HG03066 (cell line): ENCODE data around the gene HOMEZ.
"Not testable (repeated sequence)": the region's sequence is repeated elsewhere in the genome, so short reads cannot be mapped to it uniquely, and the experiment has no call there.

Source experiments
- ATAC-seq: cut with Tn5 transposase; IDR thresholded peaks from one replicate; pipeline ENCODE4 v1.9.1; 2021; ENCODE audit warnings: low read depth; ENCODE audit not compliant: unreplicated experiment

The HOMEZ gene

DNA sequence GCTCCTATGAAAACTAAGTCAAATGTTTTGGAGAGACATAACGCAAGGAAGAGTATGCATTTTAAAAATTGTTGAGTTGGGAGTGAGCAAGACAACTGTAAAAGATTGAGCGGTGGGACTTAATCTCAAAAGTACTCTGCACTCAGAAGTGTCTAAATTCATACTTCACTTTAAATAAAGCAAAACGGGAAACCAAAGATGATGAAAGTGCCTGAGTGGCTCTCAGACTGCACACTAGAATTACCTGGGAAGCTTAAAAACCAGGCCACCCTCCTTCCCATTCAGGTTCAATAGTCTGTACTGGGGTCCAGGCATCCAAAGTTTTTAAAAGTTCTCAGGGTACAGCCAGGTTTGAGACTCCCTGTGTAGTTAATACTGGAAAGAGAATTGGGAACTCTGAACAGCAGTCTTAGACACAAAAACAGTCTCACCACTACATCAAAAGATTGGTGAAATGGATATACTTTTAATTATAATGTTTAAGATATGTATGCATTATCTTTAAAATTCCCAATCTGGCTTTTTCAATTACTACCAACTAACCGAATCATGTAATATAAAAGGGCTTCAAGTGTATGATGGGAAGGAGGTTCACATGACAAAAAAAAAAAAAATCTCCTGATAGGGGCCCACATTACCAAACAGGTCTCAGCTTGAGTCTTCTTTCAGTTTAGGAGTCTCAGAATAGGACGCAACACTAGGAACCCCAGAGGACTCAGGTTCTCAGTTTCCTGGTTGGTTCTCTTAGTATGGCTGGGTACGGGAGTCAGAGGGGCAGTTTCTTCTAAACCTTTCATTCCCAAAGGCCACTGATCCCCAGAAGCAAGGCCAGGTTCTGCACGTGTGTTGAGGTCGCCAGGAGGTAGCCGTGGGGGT lies 1.0 kb downstream of the HOMEZ start:
- ATAC-seq, result no peak

DNA sequence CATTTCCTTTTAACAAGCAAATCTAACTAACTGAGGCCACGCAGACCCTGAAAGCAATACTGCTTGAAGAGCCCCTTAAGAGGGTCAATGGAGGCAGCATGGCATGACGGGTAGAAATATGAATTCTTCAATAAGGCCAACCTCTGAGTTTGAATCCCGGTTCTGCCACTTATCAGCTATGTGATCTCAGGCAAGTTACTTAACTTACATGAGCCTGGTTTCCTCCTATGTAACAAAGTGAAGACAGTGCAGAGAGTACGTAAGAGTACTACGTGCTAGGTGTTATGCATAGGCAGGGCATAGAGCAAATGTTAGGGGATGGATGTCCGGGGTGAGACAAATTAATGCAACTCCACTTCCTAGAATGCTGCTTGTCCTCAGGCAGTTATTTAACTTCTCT lies 4.7 kb downstream of the HOMEZ start:
- ATAC-seq, result no peak

DNA sequence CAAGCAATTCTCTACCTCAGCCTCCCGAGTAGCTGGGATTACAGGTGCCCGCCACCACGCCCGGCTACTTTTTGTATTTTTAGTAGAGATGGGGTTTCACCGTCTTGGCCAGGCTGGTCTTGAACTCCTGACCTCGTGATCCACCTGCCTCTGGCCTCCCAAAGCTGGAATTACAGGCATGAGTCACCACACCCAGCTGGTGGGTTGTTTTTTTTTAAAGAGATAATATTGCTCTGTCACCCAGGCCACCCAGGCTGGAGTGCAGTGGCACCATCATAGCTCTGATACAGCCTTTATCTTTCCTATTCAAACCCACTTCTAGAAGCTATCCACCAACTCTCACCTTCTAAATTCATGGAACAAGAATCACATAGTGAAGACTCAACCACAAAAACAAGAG lies 8.0 kb downstream of the HOMEZ start:
- ATAC-seq, result not testable (repeated sequence)

DNA sequence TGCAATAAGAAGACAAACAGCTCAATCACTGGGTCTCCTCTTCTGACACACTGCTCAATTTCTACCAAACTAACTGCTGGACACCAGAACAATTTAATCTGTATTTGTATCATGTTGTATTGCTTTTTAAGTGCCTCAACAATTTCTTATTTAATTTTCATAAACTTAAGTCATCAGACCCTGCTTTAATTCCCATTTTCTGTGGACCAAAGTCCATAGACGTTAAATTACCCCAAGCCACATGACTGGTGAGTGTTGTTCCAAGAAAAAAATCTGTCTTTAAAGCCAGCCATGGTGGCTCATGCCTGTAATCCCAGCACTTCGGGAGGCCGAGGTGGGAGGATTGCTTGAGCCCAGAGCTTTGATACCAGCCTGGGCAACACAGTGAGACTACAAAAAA lies 8.7 kb downstream of the HOMEZ start:
- no peak for ATAC-seq

DNA sequence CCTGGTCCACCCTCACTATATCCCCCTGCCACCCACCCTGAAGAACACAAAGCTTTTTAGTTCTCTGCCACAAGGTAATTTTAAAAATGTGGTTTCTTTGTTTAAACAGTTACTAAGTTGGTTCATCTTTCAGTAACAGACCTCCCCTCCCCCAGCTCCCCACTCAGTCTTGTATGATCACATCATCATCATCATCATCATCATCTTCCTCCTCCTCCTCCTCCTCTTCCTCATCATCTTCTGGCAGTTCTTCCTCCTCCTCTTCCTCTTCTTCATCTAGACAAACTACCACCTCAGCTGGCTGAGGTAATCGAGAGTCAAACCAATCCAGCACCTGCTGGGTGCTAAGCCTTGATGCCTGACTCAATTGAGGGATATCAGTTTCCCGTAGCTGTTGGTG lies 10.5 kb downstream of the HOMEZ start:
- no peak for ATAC-seq

DNA sequence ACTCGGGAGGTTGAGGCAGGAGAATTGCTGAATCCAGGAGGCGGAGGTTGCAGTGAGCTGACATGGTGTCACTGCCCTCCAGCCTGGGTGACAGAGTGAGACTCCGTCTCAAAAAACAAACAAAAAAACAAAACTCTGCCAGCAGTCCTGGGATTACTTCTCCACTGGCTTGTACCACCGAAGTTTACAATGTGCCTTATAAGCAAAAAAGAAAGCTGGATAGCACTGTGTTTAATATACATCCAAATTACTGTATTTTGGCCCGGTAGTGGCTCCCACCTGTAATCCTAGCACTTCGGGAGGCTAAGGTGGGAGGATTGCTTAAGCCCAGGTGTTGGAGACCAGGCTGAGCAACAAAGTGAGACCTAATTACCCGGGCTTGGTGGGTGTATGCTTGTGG lies 16.7 kb downstream of the HOMEZ start:
- ATAC-seq, result no peak

DNA sequence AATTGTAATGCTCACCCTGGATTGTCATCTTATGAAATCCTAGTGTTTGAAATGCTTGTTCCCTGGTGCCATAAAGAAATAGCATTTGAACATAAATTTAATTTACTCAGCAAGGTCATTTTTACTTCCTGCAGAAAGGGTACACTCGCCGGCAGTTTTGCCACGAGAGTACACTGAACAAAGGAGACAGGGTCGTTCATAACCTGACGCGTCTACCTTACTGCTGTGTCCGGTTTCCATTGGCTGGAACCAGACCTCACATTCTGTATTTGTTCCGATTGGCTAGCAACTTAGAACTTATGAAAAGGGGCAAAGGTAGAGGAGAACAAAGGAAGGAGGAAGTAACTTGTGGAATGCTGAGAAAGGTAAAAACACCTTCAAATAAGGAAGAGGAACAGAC lies 25.1 kb downstream of the HOMEZ start:
- ATAC-seq, result not testable (repeated sequence)

DNA sequence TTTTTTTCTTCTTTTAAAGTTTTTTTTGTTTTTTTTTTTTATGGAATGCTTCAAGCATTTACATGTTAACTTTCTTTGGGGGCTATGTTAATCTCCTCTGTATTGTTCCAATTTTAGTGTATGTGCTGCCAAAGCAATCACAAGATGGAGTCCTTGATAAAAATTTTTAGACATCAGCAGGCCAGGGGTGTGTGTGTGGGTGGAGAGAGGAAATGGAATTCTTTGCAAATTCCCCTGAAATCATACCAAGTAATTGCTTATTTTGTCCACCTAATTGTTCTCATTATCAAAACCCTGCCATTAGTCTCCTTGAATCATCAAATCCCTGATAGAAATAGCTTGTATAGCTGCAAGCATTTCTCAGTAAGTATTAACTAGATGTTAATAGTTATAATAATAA lies 26.5 kb downstream of the HOMEZ start:
- no peak for ATAC-seq

DNA sequence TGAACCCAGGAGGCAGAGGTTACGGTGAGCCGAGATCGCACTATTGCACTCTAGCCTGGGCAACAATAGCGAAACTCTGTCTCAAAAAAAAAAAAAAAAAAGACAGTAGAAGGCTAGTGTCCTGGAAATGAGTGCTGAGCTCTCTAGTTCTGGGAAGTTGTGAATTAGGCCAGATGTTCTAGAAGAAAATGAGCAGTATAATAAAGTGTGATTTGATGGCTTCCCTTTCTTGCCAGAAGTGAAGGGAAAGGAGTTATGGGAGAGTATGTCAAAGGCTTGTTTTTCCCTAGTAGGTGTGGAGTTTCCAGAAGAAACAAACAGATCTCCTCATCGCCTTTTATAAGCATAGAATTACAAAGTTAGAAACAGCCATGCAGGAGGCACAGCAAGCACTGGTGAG lies 27.7 kb downstream of the HOMEZ start:
- no peak for ATAC-seq

DNA sequence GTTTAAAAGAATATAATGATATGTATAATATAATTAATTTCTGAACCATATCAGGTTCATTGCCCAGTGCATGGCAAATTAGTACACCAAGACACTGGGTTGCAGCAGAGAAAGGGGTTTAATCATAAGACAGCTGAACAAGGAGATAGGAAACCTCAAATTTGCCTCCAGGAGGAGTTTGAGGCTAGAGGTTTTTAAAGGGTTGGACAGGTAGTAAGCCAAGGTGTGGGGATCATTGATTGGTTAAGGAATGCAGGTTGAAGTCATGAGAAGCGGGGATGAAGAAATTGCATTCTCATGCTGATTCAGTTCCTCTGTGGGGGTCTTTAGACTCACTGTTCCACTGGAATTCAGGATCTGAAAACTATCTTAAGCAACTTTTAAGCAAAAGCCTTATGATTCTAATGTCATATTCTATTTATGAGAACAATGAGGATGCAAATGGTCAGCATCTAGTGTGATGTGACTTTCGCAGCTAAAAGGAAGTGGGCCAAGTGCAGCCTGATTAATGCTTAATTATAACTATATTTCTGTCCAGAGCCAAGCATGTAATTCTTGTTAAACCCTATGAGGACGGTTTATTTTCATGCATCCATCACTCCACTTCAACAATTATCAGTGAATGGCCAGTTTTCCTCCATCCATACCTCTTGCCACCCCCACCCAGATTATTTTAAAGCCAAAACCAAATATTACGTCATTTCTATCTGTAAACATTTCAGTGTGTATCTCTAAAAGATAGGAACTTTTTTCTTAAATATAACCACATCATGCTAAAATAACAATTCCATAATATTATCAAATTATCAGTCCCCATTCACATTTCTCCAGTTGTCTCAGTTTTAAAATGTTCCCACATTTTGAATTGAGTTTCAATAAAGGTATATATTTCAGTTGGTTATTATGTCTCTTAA lies 33.3 kb downstream of the HOMEZ start:
- ATAC-seq, result no peak

DNA sequence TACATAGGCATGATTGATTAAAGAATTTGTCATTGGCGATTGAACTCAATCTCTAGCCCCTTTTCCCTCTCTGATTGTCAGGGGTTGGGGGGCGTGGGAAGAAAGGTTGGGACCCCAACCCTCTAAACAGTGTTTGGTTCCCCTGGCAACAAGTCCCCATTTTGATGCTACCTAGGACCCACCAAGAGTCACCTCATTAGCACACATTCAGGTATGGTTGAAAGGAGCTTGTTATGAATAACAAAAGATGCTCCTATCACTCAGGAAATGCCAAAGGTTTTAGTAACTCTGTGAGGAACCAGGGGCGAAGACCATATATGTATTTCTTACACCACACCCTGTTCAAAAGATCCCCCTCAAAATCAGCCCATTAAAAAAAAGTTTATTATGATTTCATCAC lies 33.9 kb downstream of the HOMEZ start:
- no peak for ATAC-seq

DNA sequence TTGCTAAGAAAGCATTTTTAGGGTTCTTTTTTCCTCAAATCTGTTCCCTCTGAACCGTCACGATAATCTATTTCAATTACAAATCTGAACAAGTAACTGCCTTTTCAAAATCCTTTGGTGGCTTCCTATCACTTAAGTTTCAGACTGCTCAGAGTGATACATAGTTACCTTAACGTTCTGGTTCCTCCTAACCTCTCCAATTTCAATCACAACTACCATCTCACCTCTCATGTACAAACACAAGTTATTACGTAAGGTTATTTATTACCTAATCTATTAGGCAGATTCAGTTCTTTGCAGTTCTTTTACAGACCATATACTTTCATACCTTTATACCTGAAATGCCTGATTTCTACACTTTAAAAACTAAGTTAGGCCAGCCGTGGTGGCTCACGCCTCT lies 36.1 kb downstream of the HOMEZ start:
- no peak for ATAC-seq

DNA sequence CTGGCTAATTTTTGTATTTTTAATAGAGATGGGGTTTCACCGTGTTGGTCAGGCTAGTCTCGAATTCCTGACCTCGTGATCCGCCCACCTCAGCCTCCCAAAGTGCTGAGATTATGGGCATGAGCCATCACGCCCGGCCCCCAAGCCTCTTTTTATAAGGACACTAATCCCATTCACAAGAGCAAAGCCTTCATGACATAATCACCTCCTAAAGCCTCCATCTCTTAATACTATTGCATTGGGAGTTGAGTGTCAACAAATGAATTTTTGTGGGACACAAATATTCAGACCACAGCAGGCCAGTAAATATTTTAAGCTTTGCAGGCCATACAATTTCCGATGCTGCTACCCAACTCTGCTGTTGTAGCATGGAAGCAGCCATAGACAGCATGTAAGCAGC lies 37.3 kb downstream of the HOMEZ start:
- no peak for ATAC-seq

DNA sequence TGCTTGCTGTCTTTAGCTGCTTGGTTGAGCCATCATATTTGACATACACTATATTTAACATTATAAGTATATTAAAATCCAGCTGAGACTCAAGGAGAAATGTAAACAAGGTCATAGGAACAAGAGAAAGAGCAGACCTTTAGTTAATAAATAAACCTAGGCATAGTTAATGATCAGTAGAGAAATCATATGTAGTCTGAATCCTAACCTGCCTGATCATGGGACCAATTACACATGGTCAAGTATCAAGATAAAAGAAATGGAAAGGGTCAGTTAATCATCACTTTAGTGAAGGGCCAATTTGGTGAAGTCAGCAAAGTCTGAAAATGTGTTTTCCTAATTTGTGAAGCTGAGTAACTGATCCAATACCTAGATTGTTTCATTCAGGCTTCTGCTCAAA lies 40.6 kb downstream of the HOMEZ start:
- no peak for ATAC-seq

DNA sequence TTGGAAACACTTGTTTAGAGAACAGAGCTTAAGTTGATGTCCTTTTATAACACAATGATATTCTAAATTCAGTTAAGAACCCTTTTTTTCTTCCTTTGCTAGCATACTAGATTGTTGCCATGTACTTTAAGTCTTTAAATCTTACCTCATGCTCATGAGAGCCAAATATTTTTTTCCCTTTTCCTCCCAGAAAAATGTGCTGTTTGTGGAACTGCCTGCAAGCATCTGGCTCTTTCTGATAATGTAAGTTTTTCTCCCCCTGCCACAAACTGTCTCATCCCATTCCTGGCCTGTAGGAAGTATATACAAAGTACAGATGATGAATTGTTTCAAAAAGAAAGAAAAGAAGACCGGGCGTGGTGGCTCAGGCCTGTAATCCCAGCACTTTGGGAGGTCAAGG lies 42.9 kb downstream of the HOMEZ start:
- no peak for ATAC-seq

DNA sequence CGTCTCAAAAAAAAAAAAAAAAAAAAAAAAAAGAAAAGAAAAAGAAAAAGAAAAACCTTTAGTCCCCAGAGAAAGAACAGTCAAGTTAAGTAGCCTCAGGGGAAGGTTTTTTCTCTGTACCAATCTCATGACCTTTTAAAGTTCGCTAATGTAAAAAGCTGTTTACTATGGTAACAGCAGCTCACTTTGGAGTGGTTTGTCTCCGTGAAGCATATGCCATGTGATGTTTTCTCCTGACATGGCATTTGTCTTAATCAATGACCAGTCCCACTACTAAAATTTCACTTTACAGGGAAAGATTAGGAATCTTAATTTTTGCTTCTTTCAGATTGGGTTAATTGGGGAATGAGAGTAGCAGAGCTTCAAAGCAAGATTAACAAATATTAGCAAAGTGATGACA lies 43.9 kb downstream of the HOMEZ start:
- ATAC-seq, result no peak

DNA sequence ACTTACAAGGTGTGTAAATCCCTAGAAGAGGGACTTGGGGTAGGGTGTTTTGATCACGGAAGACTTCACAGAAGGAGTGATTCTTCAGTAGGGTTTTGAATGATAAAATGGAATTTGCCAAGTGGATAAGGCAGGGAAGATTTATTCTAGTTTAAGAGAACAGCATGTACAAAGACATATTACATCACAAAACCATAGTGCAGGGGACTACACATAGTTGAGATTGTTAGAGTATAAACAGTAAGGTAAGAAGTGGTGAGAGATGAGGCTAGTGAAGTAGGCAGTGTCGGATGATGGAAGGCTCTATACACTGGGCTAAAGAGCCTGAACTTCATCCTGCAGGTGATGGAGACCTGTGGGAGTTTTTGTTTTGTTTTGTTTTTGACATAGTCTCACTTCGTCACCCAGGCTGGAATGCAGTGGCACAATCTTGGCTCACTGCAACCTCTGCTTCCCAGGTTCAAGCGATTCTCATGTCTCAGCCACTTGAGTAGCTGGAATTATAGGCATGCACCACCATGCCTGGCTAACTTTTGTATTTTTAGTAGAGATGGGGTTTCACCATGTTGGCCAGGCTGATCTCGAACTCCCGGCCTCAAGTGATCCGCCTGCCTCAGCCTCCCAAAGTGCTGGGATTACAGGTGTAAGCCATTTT lies 44.7 kb downstream of the HOMEZ start:
- not testable (repeated sequence) for ATAC-seq

DNA sequence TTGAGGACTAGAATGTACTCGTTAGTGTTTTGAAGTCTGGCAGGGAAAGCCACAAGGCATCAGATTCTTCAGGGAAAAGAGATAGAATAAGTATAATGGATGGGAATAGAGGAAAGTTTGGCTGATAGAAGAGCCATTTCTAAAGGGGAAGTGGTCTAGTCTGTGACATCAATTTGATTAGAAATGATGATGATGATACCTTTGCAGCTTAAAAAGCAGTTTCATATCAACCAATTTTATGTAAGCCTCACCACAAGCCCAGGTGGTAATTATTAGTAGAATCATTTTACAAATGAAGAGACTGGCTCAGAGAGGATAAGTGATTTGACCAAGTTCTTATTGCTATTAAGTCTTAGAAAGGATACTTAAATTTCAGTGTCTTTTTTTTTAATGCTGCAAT lies 45.3 kb downstream of the HOMEZ start:
- ATAC-seq, result no peak

DNA sequence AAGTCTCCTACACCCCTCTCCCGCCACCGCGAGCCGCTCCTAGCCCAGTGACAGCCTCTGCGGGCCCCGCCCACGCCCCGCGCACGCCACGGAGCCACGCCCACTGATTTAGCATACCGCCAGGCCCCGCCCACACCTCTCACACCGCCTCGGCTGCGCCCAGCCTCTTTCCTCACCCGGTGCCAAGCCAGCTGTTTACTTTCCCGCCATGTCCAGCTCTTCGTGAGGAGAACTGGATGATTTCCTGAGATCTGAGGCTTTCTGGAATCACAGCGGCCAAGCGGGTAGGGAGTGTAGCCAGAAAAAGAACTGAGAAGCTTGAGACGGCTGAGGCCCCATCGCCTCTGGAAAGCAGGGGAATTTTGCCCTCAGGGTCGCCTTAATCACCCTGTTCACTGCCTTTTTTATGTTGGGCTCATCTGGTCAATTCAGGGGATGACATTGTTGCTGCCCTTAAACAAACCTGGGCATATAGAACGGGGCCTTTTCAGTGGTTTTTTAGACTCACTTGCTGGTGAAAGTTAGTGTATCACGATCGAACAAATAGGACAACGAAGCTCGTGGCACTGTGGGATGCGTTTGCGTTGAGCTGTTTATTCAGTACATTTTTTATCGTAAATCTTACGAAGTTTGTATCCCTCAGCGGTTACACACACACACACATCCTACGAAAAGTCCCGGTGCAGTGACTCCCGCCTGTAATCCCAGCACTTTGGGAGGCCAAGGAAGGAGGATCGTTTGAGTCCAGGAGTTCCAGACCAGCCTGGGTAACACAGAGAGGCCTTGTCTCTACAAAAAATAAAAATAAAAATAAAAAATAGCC lies 47.9 kb downstream of the HOMEZ start, which contains the start of gene RNF212B:
Gene RNF212B (plus strand): TSS at position 165 of the 823 bp plus-strand sequence. CDS start 2,410 bp downstream, outside the sequence.
- no peak for ATAC-seq

DNA sequence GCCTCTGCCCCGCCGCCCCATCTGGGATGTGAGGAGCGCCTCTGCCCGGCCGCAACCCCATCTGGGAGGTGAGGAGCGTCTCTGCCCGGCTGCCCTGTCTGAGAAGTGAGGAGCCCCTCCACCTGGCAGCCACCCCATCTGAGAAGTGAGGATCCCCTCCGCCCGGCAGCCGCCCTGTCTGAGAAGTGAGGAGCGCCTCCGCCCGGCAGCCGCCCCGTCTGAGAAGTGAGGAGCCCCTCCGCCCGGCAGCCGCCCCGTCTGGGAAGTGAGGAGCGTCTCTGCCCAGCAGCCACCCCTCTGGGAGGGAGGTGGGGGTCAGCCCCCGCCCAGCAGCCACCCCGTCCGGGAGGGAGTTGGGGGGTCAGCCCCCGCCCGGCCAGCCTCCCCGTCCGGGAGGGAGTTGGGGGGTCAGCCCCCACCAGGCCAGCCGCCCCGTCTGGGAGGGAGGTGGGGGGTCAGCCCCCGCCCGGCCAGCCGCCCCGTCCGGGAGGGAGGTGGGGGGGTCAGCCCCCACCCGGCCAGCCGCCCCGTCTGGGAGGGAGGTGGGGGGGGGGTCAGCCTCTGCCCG lies 53.6 kb downstream of the HOMEZ start:
- ATAC-seq, result not testable (repeated sequence)
